GM19455 (cell line): Measurements from ENCODE around the gene ZMYND11.
"Not testable (repeated sequence)": the region's sequence is repeated elsewhere in the genome, so short reads cannot be mapped to it uniquely, and the experiment has no call there.

Experiments used
- ATAC-seq: cut with Tn5 transposase; IDR thresholded peaks from one replicate; pipeline ENCODE4 v1.9.1; 2021; ENCODE audit not compliant: unreplicated experiment

ZMYND11 gene

DNA sequence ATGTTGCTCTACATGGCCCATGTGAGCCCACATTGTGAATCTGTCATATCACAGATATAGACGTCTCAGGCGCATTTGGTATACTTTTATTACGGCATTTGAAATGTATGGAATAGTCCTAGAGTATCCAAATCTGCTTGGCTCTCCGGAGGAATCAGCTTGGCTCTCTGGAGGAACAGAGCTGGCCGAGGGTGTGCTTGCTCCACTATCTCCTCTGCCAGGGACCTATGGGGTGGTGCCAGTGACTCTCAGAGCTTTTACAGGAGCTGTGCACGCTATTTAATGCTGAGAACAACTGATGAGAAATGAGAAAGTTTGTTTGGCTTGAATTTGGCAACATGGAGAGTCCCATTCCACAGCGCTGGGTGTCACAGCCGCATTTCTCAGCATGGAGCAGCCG, 144.0 kb downstream of the ZMYND11 start:
- ATAC-seq: no peak

DNA sequence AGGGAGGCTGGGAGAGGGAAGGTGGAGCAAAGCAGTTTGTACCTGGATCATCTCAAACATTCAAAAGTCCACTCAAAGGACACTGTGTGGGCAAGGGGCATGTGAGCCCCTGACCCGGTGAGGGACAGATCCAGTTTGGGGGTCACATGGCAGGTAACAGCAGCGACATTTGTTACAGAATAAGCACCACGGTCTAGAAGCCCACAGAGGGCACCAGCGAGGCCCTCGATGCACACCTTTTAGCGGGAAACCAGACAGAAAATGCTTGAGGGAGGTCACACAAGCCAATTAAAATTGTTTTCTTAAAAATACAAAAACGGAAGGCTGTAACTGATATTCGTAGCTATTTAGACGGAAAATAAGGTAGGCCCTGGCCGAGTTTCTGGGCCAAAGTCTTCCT, 144.4 kb downstream of the ZMYND11 start:
- no peak for ATAC-seq

GRCh38 chr10:282294-283139, 147.3 kb downstream of the ZMYND11 start:
- peak; percentile 51 for ATAC-seq

DNA sequence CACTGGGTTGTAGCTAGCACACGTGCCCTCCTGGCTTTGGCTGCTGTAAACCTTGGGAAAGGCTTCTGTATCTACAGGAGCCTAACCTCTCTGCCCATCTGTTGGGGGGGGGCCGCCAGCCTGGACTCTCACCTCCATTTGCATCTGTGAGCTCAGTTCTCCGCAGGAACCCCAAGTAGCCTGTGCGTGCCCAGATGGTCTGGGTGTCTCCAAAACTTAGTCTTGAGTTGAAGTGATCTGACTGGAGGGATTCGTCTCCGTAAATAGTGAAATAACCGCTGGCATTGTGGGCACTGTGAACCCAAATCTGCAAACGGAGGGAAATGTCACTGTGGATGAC, 147.9 kb downstream of the ZMYND11 start:
- peak; percentile 19 for ATAC-seq

GRCh38 chr10:283916-284356, 148.7 kb downstream of the ZMYND11 start:
- peak; percentile 84 for ATAC-seq

DNA sequence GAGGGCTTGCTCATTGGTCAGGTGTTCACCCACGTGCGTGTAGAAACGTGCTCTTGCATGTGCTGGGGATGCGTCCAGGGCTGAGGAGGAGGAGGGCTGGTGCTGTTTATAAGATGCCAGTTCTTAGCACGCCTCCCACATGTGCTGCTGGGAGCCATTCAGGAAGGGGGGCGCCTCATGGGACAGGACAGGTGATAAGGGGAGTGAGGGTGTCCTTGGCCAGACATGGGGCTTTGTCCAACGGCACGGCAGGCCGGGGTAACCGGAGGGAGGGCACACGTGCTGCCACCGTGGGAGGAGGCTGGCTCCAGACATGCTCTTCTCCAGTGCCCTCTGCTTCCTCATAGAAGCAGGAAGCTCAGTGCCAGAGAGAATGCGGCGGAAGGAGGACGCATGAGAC, 150.0 kb downstream of the ZMYND11 start:
- ATAC-seq: no peak

DNA sequence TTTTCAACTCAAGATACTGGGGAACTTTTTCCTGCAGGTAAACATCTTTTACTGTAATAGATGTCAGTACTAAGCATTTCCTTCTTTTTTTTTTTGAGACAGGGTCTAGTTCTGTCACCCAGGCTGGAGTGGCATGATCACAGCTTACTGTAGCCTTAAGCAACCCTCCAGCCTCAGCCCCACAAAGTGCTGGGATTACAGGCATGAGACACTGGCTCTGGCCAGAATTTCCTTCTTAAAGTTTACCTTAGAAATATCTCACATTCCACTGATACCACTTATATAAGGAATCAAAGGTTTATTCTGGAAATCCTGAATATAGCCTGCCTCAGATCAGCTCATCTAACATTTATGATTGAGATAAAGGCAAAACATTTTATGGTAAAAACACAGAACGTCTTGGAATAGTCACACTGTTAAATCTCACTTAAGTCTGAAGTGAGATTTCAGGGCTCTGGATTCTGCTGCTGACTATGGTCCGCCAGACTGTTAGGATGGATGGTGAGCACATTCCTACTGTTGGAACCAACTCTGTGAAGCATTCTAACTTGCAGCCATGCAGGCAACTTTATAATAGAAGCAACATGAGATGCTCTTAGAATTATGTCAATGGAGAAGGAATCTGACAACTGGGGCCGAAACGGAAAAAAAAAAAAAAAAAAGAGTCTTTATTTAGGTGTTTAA, 151.9 kb downstream of the ZMYND11 start:
- no peak for ATAC-seq

DNA sequence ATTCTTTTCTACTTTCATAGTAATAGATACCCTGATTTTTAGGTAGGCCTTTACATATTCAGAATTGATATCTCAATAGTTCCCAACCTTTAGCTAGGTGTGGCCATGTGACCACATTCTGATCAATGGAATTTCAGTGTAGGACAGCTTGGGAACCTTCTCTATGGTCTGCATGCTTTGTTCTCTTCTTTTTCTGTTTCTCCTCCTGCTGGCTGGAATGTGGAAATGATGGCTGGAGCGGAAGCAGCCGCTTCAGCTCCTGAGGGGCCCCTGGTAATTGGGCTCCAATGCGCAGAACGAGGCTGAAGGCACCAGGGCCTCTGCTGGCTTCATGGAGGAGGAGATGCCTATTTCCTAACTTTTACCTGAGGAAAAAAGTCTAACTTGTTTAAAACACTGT, 152.6 kb downstream of the ZMYND11 start:
- no peak for ATAC-seq

DNA sequence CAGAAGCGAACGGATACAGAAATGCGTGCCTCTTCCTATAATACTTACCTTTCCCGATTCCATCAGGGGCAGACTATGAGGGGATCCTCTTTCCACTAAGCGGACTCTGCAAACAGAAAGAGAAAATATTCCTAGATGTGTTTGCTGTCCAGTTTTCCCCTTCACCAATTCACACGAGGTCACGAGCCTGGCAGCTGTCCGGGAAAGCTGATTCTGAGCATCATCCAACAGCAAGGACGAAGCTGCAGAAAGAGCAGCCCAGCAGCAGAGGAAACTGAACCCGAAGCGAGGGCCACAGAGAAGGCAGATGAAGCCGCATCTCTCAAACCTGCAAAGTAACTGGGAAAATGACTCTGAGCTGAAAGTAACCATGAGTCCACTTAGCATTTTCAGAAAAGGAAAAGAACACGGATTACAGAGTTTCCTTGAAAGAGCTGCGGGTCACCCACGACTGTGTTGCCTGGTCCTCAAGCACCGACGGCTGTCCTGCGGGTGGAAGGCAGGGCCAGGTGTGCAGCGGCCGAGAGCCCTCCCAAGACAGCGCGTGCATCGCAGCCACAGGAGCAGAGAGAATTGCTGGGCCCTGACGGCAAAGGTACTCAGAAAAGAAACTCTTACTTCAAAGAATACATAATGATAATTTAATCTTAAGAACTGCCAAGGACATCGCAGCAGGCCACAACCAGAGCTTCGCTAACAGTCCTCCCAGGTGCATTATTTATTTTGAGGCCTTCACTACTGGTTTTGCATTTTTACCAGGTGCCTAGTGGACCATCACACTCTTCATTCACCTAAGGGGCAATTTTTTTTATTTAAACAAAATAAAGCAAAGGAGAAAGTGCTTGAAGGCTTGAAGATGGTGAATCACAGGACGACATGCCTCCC, 153.3 kb downstream of the ZMYND11 start:
- no peak for ATAC-seq

DNA sequence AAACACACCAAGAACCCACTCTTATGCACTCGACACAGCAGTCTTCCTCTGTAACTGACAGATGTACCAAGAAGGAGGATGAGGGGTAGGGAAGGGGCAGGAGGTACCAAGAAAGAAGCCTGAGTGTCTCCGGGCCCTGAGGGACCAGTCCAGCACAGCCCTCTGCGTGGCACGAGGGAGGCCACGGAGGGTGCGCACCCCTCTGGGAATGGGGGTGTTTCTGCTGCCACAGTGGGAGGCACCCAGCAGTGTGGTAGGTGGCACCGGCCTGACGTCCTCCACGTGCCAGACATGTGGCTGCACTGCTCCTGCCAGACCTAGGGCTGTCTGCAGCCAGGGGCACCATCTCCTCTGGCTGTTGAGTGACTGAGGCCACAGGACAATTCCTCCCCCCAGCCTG, 154.3 kb downstream of the ZMYND11 start:
- ATAC-seq: no peak

GRCh38 chr10:290026-290725, 154.9 kb downstream of the ZMYND11 start:
- ATAC-seq: no peak

- ATAC-seq: no peak
These were observed 158.4 kb downstream of the ZMYND11 start for GRCh38 chr10:293636-294035.

- ATAC-seq: no peak
These were observed 162.3 kb downstream of the ZMYND11 start for GRCh38 chr10:297567-297966.

GRCh38 chr10:298033-298432, 162.8 kb downstream of the ZMYND11 start:
- no peak for ATAC-seq

GRCh38 chr10:299512-299911, 164.3 kb downstream of the ZMYND11 start:
- ATAC-seq: no peak

- no peak for ATAC-seq
These were observed 164.7 kb downstream of the ZMYND11 start for GRCh38 chr10:299969-300368.

DNA sequence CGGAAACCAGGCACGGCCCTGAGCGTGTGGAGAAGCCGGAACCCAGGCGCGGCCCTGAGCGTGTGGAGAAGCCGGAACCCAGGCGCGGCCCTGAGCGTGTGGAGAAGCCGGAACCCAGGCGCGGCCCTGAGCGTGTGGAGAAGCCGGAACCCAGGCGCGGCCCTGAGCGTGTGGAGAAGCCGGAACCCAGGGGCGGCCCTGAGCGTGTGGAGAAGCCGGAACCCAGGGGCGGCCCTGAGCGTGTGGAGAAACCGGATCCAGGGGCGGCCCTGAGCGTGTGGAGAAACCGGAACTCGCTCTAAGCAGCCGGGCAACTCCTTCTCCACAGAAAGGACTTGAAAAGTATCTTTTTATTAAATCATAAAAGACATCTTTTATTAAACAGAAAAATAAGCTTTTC, 165.3 kb downstream of the ZMYND11 start:
- ATAC-seq: not testable (repeated sequence)

GRCh38 chr10:301536-301935, 166.3 kb downstream of the ZMYND11 start:
- ATAC-seq: no peak
